DMS53 treated with DMSO at 0.1 percent for 48 hours (cell line): Measurements from ENCODE around the gene SCN8A.

ENCODE experiments used
- DNase-seq: peaks from one replicate; lab custom pipeline; 2025; ENCODE audit not compliant: unreplicated experiment; lab: John Stamatoyannopoulos, UW

SCN8A gene

DNA sequence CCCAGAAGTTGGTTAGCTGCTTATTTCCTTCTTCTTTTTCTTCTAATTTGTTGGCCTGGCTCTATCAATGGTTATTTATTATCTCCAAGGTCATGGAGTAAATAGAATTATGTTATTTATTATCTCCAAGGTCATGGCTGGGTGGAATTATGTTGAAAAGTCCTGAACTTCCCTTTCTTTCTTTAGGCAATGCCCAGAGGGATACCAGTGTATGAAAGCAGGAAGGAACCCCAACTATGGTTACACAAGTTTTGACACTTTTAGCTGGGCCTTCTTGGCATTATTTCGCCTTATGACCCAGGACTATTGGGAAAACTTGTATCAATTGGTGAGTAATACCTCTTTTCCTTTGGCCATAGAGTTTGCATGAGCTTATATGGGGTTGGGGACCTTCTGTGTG, 111.6 kb downstream of the SCN8A start:
- no peak for DNase-seq

DNA sequence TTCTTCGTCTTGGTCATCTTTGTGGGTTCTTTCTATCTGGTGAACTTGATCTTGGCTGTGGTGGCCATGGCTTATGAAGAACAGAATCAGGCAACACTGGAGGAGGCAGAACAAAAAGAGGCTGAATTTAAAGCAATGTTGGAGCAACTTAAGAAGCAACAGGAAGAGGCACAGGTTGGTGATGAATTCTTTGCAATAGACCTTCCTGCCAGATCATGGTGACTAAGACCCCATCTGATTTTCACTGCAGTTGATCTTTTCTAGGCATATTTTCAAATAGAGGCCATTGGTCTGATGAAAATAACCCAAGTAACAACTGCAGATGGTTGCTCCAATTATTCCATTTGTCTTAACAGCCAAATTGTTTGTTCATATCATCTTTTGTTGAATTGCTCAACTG, 114.4 kb downstream of the SCN8A start:
- DNase-seq, result no peak

DNA sequence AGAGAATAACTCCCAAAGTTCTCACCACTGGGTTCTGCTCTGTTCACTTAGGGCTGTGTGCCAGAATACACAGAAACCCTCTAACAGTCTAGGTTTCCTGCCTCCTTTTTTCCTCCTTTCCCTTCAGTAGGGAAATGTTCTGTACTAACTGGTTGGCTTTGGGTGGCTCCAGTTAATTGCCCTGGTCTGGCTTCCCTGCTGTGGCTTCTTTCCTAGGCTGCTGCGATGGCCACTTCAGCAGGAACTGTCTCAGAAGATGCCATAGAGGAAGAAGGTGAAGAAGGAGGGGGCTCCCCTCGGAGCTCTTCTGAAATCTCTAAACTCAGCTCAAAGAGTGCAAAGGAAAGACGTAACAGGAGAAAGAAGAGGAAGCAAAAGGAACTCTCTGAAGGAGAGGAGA, 115.2 kb downstream of the SCN8A start:
- no peak for DNase-seq

DNA sequence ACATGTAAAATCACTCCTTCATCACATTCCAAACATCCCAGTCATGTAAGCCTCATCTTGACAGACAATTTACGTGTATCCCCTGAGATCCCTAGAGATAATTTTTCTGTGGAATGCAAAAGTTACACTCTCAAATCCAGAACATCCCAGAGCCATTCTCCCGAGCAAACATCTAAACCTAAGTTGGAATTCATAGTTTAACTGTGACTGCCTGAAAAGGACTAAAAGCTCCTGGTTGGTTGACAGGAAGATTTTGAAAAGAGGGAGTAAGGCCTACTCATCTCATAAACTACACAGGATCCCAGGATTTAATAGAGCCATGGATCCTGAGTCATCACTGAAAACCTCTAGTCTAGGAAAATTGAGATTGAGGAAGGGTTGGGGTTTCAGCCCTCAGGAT, 123.6 kb downstream of the SCN8A start:
- DNase-seq, result no peak

DNA sequence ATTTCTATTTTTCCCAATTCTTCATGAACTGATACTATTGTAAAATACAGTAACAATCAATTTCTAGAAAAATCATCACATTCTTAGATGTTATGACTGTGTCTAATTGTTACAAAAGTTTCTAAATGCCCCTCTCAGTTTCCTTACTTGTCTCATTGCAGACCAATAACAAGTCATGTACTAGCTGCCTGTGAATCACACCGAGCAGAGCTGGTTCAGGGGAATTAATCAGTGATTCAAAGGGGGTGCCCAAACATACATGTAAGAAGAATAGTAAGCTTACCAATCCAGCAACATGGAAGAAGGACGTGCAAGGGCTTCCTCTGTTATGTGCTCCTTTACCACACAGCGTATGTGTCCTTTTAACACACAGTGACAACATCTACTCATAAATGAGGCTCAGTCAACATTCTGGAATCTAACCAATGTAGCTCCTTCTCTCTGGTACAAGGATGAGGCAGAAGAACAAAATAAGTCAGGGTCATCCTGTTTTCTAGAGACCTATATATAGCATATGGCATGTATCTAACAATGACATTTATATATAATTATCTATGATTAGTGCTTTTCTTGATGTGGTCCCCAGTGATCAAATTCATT, 126.4 kb downstream of the SCN8A start:
- no peak for DNase-seq

DNA sequence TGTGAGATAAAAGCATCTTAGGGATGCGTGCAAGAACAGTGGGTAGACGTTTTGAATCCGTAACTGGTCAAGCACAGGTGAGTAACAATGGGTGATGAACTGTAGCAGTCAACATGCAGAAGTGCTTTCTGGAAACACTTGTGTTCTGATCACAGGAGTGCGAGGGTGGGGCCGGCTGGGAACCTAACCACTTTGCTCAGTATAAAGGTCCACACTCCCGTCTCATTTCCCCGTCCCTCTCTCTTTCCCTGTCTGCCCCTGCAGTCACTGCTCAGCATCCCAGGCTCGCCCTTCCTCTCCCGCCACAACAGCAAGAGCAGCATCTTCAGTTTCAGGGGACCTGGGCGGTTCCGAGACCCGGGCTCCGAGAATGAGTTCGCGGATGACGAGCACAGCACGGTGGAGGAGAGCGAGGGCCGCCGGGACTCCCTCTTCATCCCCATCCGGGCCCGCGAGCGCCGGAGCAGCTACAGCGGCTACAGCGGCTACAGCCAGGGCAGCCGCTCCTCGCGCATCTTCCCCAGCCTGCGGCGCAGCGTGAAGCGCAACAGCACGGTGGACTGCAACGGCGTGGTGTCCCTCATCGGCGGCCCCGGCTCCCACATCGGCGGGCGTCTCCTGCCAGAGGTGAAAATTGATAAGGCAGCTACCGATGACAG, 130.4 kb downstream of the SCN8A start:
- DNase-seq, result no peak

DNA sequence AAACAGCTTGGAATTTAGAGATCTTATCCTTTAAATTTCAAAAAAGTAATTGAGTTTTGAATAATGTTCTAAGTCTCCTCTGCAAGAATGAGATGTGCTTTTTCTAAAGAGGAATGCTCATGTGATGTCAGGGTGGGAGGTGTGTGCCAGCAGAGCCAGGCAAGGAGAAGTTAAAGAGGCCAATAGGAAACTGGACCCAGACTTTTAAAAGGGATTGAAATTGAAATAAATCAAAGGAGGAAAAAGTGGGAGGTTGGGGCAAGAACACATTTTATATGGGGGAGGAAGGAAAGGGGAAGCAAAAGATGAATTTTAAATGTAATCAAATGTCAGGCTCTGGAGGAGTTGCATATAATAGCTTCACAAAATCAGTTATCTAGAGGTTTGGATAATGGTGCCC, 131.4 kb downstream of the SCN8A start:
- no peak for DNase-seq

DNA sequence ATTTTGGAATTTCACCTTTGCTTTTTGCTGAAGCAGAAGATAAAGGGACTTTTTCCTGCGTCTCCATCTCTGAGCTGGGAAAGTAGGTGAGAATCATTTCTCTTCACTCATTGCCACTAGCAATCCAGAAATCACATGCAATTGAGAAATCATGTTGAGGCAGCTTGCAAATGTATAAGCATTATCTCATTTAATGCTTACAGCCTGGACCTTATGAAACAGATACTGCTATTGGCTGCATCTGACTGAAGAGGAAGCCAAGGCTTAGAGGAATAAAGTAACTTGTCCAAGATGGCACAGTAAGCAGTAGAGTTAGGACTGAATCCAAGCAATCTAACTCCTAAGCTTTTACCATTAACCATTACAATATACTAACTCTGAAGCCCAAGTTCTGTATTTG, 135.1 kb downstream of the SCN8A start:
- no peak for DNase-seq

DNA sequence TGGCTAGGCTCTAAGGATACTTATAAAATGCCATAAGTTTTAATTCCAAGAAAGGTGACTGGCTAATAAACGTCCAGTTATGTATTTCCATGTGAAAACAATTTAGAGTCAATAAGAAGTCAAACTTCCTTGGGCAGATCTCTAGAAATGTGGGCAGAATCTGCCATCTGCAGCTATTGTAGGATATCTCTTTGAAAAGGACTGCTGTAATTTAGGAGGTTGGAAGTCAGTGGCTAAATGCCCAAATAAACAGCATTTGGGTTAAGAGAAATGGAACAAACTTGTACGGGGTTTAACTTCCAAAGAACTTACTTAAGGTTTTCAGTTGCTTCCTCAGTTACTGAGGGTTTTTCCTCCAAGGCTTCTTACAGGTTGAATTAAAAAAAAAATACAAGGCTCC, 135.9 kb downstream of the SCN8A start:
- no peak for DNase-seq

DNA sequence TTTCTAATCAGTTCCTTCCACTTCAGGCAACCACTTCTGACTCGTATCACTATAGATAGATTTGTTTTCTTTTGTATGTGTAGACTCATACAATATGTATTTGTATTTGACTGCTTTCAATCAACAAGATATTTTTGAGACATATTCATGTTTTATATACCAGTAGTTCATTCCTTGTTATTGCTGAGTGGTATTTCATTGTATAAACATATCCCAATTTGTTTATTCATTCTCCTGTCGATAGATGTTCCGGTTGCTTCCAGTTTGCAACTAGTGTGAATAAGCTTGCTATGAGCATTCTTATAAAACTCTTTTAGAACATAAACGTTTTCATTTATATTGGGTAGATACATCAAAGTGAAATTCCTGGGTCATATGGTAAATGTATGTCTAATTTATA, 138.3 kb downstream of the SCN8A start:
- no peak for DNase-seq

DNA sequence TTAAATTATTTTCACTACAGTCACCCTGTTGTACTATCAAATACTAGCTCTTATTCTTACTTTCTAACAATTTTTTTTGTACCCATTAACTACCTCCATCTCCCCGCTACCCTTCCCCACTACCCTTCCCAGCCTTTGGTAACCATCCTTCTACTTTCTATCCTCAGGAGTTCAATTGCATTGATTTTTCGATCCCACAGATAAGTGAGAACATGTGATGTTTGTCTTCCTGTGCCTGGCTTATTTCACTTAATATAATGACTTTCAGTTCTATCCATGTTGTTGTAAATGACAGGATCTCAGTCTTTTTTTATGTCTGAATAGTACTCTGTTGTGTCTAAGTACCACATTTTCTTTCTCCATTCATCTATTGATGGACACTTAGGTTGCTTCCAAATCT, 139.7 kb downstream of the SCN8A start:
- DNase-seq, result no peak

DNA sequence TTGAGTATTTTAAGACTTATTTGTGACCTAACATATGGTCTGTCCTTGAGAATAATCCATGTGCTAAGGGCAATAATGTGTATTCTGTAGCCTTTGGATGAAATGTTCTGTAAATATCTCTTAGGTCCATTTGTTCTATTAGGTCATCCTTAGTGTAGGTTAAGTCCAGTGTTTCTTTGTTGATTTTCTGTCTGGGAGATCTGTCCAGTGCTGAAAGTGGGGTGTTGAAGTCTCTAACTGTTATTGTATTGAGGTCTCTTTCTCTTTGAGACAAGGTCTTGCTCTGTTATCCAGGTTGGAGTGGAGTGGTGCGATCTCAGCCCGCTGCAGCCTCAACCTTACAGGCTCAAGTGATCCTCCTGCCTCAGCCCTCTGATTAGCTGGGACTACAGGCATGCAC, 149.5 kb downstream of the SCN8A start:
- DNase-seq, result no peak

DNA sequence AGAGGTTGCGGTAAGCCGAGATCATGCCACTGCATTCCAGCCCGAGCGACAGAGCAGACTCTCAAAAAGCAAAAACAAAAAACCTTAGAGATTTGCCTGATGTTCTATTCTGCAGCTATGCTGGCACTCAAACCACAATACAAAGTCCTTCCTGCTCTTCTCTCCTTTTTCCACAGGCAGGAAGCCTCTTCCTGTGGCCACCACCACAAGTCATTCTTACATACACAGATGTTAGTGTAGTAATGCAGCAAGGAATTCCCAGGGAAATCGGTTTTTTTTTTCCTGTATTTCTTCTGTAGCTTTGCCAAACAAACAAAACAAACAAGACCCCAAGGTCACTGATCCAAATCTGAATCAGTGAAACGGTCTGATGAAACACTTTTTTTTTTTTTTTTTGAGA, 153.2 kb downstream of the SCN8A start:
- no peak for DNase-seq

DNA sequence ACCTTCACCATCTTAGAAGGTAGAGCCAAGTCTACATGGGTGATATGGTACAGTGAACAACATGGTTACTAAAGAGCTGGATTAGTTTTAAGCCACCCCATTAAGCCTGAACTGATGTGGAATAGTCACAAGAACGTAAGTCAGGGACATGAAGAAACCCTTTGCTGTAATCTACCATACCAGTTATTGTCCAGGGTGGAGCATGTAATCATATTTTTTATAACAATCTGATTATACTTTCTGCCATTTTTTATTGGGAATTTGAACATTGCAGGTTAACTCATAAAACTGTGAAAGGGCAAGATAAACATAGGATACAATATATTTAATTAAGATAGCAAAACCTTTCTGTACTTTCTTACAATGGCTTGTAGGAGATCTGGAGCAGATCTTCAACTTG, 153.9 kb downstream of the SCN8A start:
- no peak for DNase-seq

DNA sequence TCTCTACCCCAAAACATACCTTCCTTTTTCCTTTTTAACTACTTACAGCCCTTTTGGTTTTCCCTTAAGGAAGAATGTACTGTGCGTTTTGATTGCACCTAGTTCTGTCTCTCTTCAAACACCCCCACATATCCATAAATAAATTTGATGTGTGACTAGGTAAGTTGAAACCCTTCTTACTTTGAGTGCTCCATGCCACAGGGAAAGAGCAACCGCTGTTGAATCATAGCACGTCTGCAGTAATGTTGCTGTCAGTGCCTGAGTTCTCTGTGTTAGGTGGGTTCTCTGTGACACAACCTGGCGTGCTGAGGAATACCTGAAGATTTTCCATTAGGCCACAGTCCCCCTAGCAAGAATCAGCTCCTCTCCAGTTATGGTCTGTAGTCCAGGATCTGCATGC, 155.4 kb downstream of the SCN8A start:
- DNase-seq, result no peak

DNA sequence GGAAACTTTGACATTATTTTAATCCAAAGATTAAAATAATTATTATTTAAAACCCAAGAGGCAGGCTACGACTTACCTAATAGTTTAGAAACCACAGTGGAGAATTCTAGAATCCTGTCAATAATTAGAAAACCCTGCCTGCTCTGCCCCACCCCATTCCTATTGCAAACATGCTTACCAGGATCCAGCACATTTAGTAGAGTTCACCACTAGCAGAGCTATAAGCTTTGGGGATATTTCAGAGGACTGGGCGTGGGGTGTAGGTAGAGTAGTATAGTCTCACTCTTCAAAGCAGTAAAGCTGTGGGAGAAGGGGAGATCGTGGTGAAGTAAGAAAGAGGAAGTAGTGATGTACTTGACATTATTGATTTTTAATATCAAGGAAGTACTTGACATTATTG, 157.2 kb downstream of the SCN8A start:
- no peak for DNase-seq

DNA sequence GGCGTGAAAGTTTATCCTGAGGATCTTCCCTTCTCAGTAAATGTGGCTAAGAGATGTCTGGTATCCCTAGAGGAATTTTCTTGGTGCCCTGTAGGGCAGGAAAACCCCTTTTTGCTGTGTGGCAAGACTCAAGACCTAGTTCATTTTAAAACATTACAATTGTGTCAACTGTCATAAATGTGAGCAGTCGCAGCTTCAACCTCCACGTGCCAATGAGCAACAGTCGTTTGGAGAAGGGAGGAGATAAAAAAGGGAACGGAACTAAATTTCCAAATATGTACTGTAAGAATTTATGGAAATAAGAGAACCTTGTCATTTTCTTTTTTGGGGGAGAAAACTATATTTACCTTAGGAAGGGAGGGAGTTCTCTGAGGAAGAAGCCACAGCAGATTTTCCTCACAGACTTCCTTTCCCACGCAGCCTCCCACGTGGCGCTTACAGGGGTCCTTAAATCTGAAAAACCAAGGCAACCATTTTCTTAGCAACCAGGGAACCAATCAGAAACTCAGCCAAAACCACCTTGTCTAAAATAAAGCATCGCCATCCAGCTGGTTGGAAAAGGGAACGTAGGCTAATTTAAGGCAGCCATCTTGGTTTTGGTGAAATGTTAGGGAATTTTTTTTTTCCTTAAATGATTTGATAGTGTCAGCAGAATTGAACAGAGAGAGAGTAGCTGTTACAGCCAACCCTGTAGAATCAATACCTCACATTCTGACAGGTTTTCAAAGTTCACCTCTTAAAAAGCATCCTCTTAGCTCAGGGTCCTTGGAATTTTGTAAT, 158.4 kb downstream of the SCN8A start:
- no peak for DNase-seq

DNA sequence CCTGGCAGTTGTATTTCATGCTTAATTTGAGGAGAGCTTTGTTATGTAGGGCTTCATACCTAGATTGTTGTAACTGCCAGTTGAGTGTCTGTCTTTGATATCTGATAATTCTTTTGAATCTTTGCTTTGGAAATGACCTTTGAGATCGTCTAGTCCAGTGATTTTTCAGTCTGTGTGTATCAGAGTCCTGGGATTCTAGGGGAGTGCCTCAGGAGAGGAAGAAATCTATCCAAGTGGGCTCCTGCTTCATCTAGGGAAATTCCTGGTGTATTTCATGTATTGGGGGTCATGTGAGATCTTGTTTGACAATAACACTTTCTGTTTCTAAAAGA, 158.9 kb downstream of the SCN8A start:
- no peak for DNase-seq

DNA sequence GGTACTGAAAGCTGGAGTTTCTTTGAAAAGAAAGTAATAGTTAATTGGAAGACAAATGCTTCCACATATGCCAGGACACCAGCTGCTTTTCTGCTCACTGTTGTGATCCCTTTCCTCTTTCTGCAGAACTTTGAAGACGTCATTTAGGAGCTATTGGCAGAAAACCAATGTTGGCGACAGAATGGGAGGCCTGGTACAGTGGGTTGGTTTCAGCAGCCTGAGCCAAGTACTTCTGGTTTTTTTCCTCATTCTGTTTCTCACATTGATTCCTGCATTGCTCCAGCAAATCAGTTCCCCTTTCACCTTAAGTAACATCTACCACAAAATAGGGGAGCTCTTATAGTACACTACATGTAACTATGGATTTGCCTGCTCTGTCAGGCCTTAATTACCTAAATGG, 160.6 kb downstream of the SCN8A start:
- DNase-seq, result no peak

DNA sequence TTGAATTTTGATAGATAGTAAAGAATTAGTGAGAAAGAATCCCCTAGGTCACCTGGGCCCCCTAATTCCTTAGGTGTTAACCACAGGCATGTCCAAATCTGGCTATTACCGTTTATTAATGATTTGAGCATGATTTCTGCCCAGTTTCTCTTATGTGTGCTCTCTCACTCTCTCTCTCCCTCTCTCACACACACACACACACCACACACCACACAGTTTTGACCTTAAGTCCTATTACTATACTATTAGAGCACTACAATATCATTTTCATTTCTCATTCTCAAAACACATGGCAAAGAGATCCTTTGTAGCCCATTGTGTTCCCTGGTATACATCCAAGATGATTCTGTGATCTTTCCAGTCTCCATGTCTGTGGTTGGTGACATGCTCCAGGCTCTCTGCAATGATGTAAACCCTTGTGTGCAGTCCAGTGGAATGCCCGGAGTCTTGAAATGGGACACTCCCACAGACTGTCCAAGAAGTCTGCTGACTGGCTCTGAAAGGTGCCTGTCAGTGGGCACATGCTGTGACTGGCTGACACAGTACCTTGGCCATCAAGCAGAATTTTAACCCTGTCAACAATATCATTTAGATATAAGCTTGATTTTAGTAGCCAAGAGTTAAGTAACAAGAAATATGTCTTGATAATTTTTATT, 161.3 kb downstream of the SCN8A start:
- DNase-seq, result no peak

DNA sequence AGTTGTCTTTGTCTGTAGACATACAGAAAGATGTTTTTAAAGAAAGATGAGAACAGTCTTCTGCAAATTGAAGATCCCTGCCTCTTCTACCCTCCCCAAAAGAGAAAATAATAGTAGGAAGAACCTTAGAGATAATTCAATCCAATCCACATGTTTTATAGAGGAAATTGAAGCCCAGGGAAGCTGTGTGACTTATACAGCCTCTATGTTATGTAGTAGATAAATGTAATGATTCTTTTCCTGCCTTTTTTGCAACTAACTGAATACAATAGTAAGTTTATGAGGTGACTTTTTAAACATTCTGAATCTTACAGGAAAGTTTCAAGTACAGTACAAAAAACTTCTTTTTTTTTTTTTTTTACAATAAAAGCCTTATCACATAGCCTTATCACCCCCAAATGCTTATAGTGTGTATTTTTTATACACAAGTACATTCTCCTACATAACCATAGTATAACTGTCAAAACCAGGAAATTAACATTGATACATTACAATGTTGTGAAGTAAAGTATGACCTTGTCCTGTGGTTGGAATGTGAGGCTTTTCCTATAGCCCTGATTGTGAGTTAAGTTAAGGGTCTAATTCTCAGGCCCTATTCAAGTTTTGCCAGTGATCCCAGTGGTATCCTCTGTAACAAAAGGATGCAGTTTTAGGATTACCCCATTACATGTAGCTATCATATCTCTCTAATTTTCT, 163.1 kb downstream of the SCN8A start:
- DNase-seq, result no peak

DNA sequence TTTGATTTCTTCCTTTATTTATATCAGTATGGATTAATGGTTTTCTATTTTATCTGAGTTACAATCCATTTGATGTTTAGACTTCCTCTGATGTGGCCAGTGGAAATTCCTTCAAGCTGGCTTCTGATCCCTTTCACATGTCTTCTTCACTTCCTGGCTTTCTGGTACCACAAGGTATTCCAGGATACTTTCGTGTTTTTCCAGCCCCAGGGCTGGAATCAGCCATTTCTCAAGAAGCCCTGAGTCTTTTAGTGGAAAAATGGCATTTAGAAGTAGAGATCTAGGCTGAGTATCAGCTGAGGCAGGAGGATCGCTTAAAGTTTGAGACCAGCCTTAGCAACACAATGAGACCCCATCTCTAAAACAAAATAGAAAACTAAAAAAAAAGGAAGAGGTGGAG, 164.2 kb downstream of the SCN8A start:
- DNase-seq, result no peak
